Measurements from ENCODE around the gene TEAD4.

DNA sequence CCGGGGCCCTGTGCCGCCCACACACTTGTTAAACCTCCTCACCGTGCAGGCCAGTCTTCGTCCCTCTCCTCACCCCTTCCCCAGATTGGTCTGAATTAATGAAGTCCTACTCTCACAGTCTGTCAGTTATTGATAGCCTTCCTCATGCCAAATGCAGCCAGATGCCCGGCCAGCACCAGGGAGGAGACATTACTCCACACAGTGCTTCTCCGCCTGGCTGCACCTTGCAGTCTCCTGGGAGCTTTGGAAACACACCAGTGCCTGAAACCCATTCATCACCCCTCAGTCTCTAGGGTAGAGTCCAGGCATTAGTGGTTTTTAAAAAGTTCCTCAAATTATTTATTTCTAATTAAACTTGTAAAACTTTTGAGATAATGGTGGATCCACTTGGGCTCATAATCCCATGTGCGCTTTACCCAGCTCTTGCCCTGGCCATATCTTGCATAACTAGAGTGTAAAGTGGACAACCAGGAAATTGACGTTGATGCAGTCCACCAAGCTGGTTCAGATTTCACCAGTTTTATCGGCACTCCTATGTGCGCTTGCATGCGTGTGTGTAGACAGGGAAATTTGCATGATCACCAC lies 79.8 kb downstream of the TEAD4 start:
- TF ChIP-seq, protein P1, sequence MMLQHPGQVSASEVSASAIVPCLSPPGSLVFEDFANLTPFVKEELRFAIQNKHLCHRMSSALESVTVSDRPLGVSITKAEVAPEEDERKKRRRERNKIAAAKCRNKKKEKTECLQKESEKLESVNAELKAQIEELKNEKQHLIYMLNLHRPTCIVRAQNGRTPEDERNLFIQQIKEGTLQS (CRISPR knock-in tag; conservative IDR thresholded peaks at IDR 0.05) = no peak
- TF ChIP-seq GABPB1 (CRISPR knock-in tag; IDR thresholded peaks at IDR 0.05) (no peak), CREM (CRISPR knock-in tag; IDR thresholded peaks at IDR 0.05) (no peak)

All from WTC11 (cell line).